Posterior vena cava (tissue), 2 donors: ENCODE measurements around the gene SUPT3H. TPM values are rescaled to one million over a fixed set of nuclear protein-coding genes. Genes with fewer than 3 reads are reported as not detected.

Experiments used
- DNase-seq: peaks from one replicate; pipeline ENCODE4 v3.0.0-alpha.2; 2020; ENCODE audit warnings: low spot score
- intact Hi-C, 2 donors: fragments of 100-400 bp; cut with DNase I; formaldehyde crosslinking; loops; one replicate each; pipeline versions ENCODE4 v1.14.1 to v1.14.2; 2022 to 2023
- total RNA-seq, 2 donors: library from RNA; stranded (reverse); fragmentation: NEBNext Ultra II Directional; extraction: Animal tissue kit (Norgen Biotek cat#: 25700); gene quantifications; one replicate each; pipeline ENCODE4 v1.2.1, GENCODE V29; 2021
- donor health status: DM: yes; HTN: yes; CAD: no.
- donor health status: DM: yes; HTN: yes; CAD: no.

SUPT3H gene
- total RNA-seq, 2 donors from 2014 or later: 7.9 to 10.3 TPM

DNA sequence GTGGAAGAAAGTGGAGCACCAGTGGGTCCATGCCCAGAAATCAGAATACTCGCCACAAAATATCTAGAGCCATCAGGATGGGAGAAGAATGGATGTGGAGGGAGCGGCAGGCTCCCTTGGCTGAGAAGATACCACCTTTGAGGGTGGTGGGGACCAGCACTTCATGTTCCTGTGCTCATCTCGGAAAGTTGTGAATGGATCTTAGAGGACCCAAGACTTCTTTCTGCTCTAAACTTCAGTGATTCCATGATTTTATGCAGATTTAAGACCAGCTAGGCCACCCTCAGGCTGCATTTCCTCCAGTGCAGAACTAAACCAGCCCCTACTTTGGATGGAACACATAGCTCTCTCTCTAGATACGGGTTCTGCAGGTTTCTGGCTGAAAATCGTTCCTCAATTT lies 573.7 kb downstream of the SUPT3H start:
- no peak for DNase-seq
- intact Hi-C loops: no loop called here

DNA sequence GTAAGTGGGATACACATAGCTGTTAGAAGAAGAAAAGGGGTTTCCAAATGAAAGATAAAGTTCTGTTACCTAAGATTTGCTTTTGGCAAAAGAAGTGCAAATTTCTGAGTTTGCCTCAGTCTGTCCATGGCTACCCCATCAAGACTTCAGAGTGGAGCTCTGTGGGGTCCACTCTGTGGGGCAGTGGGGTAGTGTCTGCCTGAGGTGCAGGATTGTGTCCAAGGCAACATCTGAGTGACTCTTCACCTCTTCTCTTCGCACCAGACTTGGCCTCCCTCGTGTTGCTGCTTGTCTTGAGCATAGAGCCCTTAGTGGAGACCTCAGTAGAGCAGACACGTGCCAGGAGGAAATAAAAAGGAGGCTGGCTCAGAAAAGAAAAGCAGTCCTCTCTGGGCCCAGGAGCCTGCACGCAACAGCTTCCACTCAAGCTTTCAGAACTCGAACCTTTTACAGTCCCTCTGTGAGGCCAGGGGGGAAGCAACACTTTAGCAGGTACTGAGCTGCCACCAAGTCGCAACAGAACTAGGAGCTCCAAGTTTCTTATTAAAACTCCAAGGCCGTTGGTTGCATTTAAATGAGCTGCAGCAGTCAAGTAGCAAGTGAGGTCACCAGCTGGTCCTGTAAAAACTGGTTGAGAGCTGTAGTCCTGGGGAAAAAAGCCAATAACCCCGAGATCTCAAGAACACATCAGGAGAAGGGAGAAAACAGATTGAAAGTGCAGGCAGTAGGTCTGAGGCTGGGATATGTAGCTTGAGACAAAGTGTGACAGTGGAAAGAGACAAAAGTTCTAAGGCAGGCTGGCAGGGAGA lies 576.7 kb downstream of the SUPT3H start:
- intact Hi-C loops: no loop called here
- no peak for DNase-seq

DNA sequence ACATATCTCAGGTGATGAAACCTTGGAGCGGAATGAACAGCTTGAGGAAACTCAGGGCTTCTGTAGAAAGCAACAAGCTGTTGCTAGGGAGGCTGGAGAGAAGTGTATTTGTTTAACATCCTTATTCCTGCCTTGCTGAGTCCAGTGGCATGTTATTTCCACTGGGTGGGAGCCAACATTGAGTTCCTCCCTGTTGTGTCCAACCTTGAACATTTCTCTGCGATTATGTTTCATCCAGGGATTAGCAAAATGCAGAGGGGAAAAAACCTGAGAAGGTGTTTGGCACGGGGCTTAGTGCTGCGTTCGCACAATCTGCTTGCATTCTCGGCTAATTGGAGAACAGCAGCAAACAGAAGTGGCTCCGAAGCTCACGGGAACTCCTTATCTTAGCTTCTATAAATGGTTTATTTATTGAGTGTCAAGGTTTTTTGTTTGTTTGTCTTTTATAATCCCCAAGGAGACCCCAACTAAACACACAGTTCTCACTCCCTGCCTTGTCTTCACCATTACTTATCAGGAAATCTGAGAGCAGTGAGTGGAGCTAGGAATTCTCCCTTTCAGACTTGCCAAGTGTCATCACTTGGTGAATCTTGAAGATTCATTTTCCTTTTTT lies 577.5 kb downstream of the SUPT3H start:
- DNase-seq: no peak
- intact Hi-C loops: no loop called here

DNA sequence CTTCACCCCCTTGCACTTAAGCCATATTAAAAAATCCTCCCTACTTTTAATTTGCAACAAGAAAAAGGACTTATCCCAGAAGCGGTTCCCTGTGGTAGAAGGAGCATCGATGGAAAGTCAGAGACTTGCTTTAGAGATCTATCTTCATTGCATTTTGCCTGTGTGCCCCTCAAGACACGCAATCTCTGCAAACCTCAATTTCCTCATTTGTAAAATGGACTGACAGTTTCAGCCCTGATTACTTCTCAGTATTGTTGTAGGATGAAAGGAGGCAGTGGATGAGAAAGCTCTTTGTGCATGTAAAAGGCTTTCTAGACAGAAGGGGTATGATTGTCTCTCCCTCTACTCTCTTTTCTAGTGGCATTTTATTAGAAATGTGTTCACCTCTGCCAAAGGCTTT lies 580.0 kb downstream of the SUPT3H start:
- intact Hi-C loops: no loop called here

DNA sequence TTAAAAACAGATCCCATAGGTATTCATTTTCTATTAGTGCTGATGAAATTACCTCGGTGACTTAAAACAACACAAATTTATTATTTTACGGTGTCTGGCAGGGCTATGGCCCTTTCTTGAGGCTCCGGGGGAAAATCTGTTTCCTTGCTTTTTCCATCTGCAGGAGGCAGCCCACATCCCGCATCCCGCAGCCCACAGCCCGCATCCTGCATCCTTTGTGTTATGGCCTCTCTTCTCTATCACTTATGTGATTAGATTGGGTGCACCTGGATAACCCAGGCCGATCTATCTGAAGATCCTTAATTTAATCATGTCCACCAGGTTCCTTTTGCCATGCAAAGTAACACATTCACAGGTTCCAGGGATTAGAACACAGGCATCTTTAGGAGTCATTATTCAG lies 582.4 kb downstream of the SUPT3H start:
- intact Hi-C loops: no loop called here
- no peak for DNase-seq

More for the DNA sequence above, 580.0 kb downstream of the SUPT3H start:
- no peak for DNase-seq

DNA sequence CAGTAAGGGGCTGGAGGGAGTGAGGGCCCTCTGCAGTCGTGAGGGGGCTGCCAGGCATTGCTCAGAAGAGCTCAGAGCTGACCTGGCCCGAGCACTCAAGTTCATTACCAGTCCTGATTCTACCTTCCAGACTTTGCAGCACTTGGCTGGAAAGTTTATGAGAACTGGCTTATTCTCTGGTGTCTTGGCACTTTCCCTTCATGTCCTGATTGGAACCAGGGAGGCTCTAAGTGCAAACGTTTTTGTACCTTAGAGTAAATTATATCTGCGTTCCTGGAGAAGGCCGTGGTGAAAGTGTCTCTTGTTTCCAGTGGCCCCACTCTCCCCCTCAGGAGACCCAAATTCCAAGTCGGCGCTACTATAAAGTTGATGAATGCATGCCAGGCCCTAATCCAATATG lies 587.9 kb downstream of the SUPT3H start:
- DNase-seq: no peak
- intact Hi-C loops: no loop called here

DNA sequence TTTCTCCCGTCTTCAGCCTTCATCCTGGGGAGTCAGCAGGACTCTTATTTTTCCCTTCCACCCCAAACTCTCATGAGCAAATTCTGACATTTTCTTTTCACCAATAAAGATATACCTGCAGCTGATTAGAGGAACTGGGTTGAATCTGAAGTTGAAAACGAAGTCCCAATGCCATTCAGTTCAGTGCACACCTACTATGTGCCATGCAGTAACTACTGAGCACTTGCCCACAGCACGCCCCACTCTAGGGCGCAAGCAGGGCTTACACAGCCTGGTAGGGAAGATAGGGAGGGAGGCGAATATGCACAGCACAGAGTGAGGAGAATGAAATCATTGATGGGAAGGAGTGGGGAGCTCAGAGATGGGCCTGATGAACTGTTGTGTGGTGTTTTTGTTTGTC lies 588.7 kb downstream of the SUPT3H start:
- intact Hi-C loops: no loop called here

DNA sequence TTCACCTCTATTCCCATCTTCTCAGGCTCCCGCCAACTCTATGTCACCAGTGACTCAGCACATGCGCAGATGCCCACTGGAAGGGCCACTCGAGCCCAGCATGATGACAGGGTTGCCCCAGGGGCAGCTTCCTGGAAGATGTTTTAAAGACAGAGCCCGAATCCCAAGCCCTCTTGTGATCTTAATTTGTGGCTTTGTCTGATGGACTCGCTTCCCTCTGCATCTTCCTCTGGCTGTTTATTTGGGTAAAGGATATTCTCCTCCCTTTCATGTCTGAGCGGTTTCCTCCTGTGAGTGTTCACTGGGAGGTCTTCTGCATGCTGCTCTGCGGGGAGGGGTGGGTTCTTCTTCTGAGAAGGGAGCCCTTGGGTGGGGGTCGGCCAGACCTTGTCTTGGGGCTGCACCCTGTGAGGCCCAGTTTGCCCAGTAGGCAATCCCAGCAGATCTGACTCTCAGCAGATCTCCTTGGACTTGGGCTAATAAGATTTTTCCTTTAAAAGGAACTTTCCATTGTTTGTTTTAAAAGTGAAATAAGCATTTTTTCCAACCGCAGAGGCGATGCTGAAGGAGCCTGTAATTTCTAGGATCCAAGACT lies 589.2 kb downstream of the SUPT3H start:
- intact Hi-C loops: no loop called here
- DNase-seq: no peak

More for the DNA sequence above, 588.7 kb downstream of the SUPT3H start:
- no peak for DNase-seq

DNA sequence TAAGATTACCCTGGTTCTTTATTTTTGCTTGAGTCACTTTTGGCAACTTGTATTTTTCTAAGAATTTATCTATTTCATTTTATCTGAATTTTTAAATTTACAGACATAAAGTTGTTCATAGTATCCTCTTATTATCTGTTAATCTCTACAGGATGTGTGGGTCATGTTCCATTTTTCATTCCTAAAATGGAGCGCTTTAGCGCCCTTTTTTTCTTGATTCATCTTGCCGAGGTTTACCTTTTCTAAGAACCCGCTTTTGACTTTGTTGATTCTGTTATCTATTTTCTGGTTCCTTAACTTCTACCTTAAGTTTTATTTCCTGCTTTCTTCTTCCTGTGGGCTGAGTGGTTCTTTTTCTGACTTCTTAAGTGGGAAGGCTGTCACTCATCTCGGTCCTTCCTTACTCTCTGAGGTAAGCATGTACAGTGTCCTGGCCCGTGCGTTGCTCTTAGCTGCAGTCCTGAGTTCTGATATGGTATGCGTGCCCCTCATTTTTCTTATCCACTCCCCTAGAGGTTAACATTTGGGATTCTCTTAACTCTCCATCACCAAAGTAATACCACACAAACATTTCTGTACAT lies 590.4 kb downstream of the SUPT3H start:
- intact Hi-C loops: no loop called here
- no peak for DNase-seq

DNA sequence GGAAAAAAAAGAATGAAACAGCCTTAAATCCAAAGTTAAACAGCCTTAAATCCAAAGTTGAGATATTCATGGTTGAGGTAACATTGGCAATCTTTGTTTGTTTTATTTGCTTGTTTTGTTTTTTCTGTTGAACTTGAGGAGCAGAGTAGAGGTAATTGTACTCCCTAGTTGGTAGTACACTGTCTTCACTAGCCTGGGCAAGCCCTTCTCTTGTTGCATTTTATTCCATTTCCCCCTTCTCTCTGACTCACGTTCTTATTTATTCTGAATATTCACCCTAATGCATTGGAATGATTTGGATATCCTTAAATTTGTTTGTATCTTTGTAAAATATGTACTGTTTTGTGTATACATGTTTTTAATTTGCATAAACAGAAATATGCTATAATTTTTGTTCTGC lies 592.6 kb downstream of the SUPT3H start:
- intact Hi-C loops: no loop called here
- DNase-seq: no peak

DNA sequence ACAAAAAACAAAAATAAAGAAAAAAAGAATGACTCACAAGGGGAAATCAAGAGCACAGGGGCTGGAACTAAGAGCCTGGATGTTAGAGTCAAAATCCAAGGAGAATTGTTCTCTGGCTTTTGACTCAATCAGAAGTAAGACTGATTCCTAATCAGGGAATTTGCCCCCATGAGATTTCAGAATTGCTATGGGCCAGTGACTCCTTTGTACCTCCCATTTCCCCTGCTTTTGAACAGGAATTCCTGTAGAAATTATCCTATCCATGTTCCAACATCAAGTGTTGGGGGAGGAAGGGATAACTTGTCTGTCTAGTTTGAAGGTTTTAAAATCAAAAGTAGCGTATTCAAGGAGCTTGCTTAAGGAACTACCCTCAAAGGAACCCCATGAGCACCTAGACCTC lies 593.5 kb downstream of the SUPT3H start:
- intact Hi-C loops: no loop called here
- DNase-seq: no peak

DNA sequence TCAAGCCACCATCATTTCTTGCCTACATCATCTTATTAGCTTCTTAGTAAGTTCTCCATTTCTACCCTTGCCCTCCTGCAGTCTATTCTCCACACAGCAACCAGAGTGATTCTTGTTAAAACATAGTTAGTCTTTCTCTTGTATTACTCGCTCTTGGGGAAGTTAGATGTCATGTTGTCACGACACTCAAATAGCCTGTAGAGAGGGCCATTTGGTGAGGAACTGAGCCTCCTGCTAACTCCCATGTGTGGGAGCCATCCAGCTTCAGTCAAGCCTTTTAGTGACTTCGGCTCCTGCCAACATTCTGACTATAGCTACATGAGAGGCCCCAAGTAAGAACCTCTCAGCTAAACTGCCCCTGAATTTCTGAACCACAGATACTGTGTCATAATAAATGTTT lies 594.8 kb downstream of the SUPT3H start:
- DNase-seq: no peak
- intact Hi-C loops: no loop called here

DNA sequence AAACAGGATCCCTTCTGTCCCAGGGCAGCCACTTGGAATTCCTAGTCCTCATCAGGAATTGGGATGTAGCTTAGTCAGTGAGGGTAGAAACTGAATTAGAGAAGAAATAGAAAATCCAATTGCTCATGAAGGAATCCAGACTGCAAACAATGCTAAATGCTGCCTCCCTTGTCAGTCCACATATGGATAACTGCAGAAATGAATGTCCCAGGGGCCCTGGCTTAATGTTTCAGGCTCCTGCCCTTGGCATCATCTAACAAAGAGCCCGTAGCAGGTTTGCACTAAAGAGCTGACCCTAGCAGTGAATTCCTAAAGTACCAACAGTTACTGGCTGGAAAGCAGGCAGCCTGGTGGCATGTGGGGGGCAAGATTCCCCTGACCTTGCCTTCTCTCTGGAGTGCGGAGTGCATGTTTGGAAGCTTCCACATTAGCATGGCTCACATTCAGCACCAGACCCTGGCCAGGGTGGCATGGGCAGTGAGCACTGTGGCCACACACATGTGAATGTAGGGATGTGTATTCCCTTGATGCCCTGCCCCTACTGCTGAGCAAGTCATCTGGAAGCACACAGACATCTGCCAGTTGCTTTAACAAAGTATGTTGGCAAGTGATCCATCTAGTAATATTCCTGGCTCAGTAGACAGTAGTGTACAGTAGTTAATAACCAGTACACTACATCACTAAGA lies 595.7 kb downstream of the SUPT3H start:
- intact Hi-C loops: no loop called here
- no peak for DNase-seq

DNA sequence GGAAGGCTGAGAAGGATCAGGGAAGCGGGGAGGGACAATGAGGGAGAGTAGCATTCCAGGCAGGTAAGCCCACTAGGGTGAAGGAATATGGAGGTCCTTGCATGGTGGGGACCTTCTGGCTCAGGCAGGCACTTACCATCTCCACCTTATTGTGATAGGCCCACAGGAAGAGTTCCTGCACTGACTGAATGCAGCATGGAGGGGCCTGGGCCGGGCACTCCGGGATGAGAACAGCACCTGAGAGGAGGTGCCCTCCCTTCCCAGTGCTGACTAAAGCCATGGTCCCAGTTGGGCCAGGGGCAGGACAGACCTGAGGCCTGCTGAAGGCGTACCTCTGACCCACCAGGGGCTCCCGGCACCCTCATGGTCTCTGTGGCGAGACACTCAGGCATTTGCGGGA lies 597.6 kb downstream of the SUPT3H start:
- DNase-seq: no peak
- intact Hi-C loops: no loop called here

DNA sequence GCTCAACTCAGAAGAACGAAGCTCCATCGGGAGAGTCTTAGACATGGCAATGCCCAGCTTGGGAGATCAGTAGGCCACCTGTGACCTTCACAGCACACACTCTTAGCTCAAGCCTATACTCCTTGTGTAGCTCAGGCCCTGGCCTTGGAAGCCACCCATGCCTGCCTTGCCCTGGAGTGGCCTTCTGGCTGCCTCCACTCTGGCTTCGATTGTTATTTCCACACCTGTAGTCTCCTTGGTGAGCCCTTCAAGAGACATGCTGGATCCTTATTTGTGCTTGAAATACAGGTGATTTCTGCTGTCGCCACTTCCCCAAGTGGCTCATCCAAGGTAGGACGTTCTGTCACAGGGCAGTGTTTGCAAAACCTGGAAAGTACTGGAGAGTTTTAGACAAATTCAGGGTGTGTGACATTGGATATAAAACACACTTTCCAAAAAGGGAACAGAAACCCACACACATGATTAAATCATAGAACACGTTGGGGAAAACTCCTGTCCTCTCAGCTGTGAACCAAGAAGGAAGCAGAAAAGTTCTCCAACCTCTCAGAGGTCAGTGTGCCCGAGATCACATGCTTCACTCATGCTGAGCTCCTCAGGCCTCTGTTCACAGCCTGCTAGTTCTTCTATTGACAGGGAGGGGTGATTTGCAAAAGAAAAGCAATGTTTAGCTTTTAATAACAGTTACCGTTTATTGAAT lies 598.5 kb downstream of the SUPT3H start:
- intact Hi-C loops: no loop called here
- DNase-seq: no peak
